Neuronal stem cell (in vitro differentiated cells): ENCODE results near the gene PDZRN3.

Source experiments
- DNase-seq: peaks from one replicate; pipeline ENCODE4 v3.0.0-alpha.2; 2013; ENCODE audit warnings: low spot score
- H2AFZ ChIP-seq: one replicate; pipeline ENCODE4 v1.6.1; 2013; ENCODE audit warnings: mild to moderate bottlenecking, low read length, inconsistent platforms
- H2AK5ac ChIP-seq: 2 replicates; pipeline ENCODE4 v1.6.1; 2013; ENCODE audit warnings: low read depth, mild to moderate bottlenecking, inconsistent platforms, low read length, moderate library complexity, mixed read lengths
- H2BK120ac ChIP-seq: 2 replicates; pipeline ENCODE4 v1.6.1; 2013; ENCODE audit warnings: low read depth, mild to moderate bottlenecking, inconsistent platforms, low read length, moderate library complexity, mixed read lengths
- H2BK12ac ChIP-seq: one replicate; pipeline ENCODE4 v1.6.1; 2013; ENCODE audit warnings: low read length, inconsistent platforms
- H2BK15ac ChIP-seq: 2 replicates; pipeline ENCODE4 v1.6.1; 2013; ENCODE audit warnings: mild to moderate bottlenecking, low read length, inconsistent platforms, mixed read lengths
- H2BK5ac ChIP-seq: one replicate; pipeline ENCODE4 v1.6.1; 2013; ENCODE audit warnings: inconsistent platforms, mild to moderate bottlenecking, low read length, moderate library complexity
- H3K14ac ChIP-seq: one replicate; pipeline ENCODE4 v1.6.1; 2013; ENCODE audit warnings: low read length, inconsistent platforms
- H3K18ac ChIP-seq: 2 replicates; pipeline ENCODE4 v1.6.1; 2013; ENCODE audit warnings: low read length, inconsistent platforms
- H3K23ac ChIP-seq: 2 replicates; pipeline ENCODE4 v1.6.1; 2013; ENCODE audit warnings: low read depth, mild to moderate bottlenecking, mixed read lengths, low read length, inconsistent platforms; ENCODE audit not compliant: poor library complexity
- H3K27ac ChIP-seq: replicated peaks from 3 replicates; pipeline ENCODE4 v1.5.1; 2013; ENCODE audit warnings: low read length, inconsistent platforms
- H3K27me3 ChIP-seq, 3 experiments: 2 replicates each; pipeline ENCODE4 v1.6.1; 2013; ENCODE audit warnings: low read length in 3 of 3, mild to moderate bottlenecking in 2 of 3, inconsistent platforms in 1 of 3, low read depth in 1 of 3, mixed read lengths in 1 of 3, moderate library complexity in 1 of 3; ENCODE audit not compliant: control insufficient read depth in 3 of 3, insufficient read depth in 3 of 3
- H3K36me3 ChIP-seq, 2 donors: replicated peaks in 1 of 2; 2 replicates each; pipeline ENCODE4 v1.6.1; 2013; ENCODE audit warnings: low read length in 2 of 2; ENCODE audit not compliant: control insufficient read depth in 2 of 2, insufficient read depth in 2 of 2
- H3K4ac ChIP-seq: 2 replicates; pipeline ENCODE4 v1.6.1; 2013; ENCODE audit warnings: inconsistent platforms, mild to moderate bottlenecking, low read length, moderate library complexity
- H3K4me1 ChIP-seq, 2 donors: 1 replicate in 1 of 2; 2 replicates in 1 of 2; pipeline ENCODE4 v1.6.1; 2013; ENCODE audit warnings: low read length in 2 of 2, low read depth in 1 of 2; ENCODE audit not compliant: control insufficient read depth in 2 of 2, insufficient read depth in 1 of 2
- H3K4me2 ChIP-seq: one replicate; pipeline ENCODE4 v1.6.1; 2013; ENCODE audit warnings: mild to moderate bottlenecking, low read length, inconsistent platforms; ENCODE audit not compliant: insufficient read depth, poor library complexity, severe bottlenecking
- H3K4me3 ChIP-seq, 2 donors: 2 replicates each; pipeline ENCODE4 v1.5.1; 2013; ENCODE audit warnings: low read length in 2 of 2, mild to moderate bottlenecking in 2 of 2, inconsistent platforms in 1 of 2, moderate library complexity in 1 of 2
- H3K79me1 ChIP-seq: one replicate; pipeline ENCODE4 v1.6.1; 2013; ENCODE audit warnings: low read depth, mild to moderate bottlenecking, inconsistent platforms, low read length, moderate library complexity
- H3K9ac ChIP-seq: one replicate; pipeline ENCODE4 v1.6.1; 2013; ENCODE audit warnings: mild to moderate bottlenecking, low read depth, low read length, inconsistent platforms; ENCODE audit not compliant: poor library complexity
- H3K9me3 ChIP-seq, 2 donors: replicated peaks in 1 of 2; 2 replicates each; pipeline versions ENCODE3 to v1.6.1; 2013; ENCODE audit warnings: low read length in 2 of 2, mild to moderate bottlenecking in 2 of 2, inconsistent platforms in 1 of 2, low read depth in 1 of 2, mixed read lengths in 1 of 2, moderate library complexity in 1 of 2; ENCODE audit not compliant: control insufficient read depth in 2 of 2, insufficient read depth in 1 of 2
- H4K8ac ChIP-seq: one replicate; pipeline ENCODE4 v1.6.1; 2013; ENCODE audit warnings: low read depth, mild to moderate bottlenecking, inconsistent platforms, low read length, moderate library complexity
- H4K91ac ChIP-seq: one replicate; pipeline ENCODE4 v1.6.1; 2013; ENCODE audit warnings: low read length, low read depth, mild to moderate bottlenecking, inconsistent platforms; ENCODE audit not compliant: poor library complexity
- WGBS, 2 donors: extraction: QIAGEN DNeasy Blood & Tissue Kit; methylation state at CpG; one replicate each; pipeline ENCODE4 v1.1.7; 2013; ENCODE audit warnings: missing lambda C conversion rate in 2 of 2, mixed read lengths in 1 of 2; ENCODE audit not compliant: insufficient read length in 2 of 2, insufficient replicate concordance in 1 of 2; ENCODE audit errors: extremely low coverage in 2 of 2; 5-methylcytosine and 5-hydroxymethylcytosine counted together

Gene PDZRN3

DNA sequence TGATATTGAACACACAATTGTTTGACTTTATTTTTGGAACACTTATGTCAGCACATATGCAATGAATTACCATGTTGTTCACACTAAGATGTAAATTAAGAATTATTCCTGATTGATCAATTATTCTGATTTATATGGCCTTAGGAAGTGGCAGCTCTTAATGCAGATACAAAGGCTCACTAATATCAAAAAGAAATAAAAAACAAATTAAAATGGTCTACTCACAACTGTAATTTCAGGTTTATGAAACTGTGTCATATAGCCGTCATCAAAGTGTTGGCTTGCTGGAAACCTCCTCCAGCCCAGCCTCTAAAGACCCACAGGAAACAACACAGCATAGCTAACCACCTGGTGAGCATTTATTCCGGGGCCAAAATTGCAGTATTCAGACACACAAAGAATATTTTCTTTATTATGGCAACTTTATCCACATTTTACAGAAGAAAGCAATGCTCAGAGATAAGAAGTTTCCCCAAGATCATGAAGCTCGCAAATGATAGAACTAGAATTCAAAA is 33.4 kb downstream of the PDZRN3 start:
- no CpG with 5 or more reads among the region's 3 CpGs for WGBS, 2 donors
- Histone ChIP-seq H3K27ac (no peak overlapping the region), H3K23ac (no peak overlapping the region), H4K91ac (no peak overlapping the region), H3K79me1 (no peaks in the 10 kb centered on the region), H3K4me2 (no peak overlapping the region), H4K8ac (no peak overlapping the region), H3K9me3 (peaks cover 0 to 21% of the 10 kb centered on the region in 2 donors), H3K4ac (no peak overlapping the region), H3K18ac (no peak overlapping the region), H2BK15ac (no peak overlapping the region), H2BK5ac (no peak overlapping the region), H2AK5ac (no peak overlapping the region), H2AFZ (no peak overlapping the region), H3K27me3 (no peaks in the 10 kb centered on the region), H3K4me3 (no peak overlapping the region), H3K9ac (no peak overlapping the region), H2BK120ac (no peak overlapping the region), H3K4me1 (peaks cover 0 to 2% of the 10 kb centered on the region in 2 donors), H3K36me3 (peaks cover 0 to 41% of the 10 kb centered on the region in 2 donors), H2BK12ac (no peak overlapping the region), H3K14ac (no peak overlapping the region)
- DNase-seq: no peak

DNA sequence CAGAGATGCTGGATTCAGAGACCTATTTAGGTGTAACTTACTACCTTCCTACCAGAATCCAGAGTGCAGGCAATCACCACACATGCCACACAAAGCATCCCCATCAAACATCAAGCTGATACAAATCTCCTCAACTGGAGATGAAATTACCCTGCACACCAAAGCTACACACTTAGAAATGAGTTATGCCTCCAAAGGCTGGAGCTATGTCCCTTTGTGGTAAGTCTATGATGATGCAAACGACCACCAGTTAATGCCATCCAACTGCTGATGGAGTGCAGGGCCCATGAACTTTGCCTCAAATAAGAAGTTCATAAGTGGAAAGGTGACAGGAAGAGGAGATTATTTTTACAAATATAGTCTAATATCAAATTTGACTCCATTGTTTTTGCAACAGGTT is 38.1 kb downstream of the PDZRN3 start:
- no peaks in the 10 kb centered on the region for H3K27me3 ChIP-seq
- WGBS, 2 donors: no CpG with 5 or more reads among the region's 1 CpG
- H2BK15ac ChIP-seq: no peak overlapping the region
- no peak overlapping the region for H2BK5ac ChIP-seq
- H3K4me2 ChIP-seq: no peak overlapping the region
- DNase-seq: no peak
- H2BK120ac ChIP-seq: no peak overlapping the region
- no peak overlapping the region for H2AK5ac ChIP-seq
- H3K9ac ChIP-seq: no peak overlapping the region
- H4K91ac ChIP-seq: no peak overlapping the region
- no peak overlapping the region for H3K18ac ChIP-seq
- peaks cover 0 to 33% of the 10 kb centered on the region in 2 donors for H3K36me3 ChIP-seq
- no peaks in the 10 kb centered on the region for H3K79me1 ChIP-seq
- H3K4me1 ChIP-seq: peaks cover 0 to 3% of the 10 kb centered on the region in 2 donors
- no peak overlapping the region for H3K4me3 ChIP-seq
- H3K23ac ChIP-seq: no peak overlapping the region
- H3K14ac ChIP-seq: no peak overlapping the region
- no peak overlapping the region for H4K8ac ChIP-seq
- H3K4ac ChIP-seq: no peak overlapping the region
- H2AFZ ChIP-seq: no peak overlapping the region
- no peak overlapping the region for H2BK12ac ChIP-seq
- H3K9me3 ChIP-seq: no peaks in the 10 kb centered on the region
- H3K27ac ChIP-seq: no peak overlapping the region

DNA sequence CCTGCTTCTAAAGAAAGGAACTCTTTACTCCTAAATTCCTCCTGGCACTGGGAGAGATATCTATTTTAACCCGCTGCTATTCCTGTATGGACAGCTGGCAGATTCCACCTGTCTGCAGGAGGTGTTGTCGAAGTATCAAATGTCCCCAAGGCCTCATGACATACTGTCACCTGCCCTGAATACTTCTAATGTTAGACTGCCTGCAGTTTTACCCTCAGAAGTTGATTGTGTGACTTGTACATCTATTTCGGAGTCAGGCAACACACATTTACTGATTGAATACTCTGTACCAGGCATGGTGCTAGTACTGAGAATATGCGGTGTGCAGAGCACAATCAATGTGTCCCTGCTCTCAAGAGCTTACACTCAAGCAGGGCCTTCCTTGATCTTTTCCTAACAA is 38.6 kb downstream of the PDZRN3 start:
- no peak overlapping the region for H3K4me2 ChIP-seq
- no peak overlapping the region for H2BK5ac ChIP-seq
- no peak overlapping the region for H3K18ac ChIP-seq
- H3K79me1 ChIP-seq: no peaks in the 10 kb centered on the region
- H3K23ac ChIP-seq: no peak overlapping the region
- H2BK12ac ChIP-seq: no peak overlapping the region
- no peak overlapping the region for H4K8ac ChIP-seq
- peaks cover 0 to 37% of the 10 kb centered on the region in 2 donors for H3K36me3 ChIP-seq
- no peak overlapping the region for H2AK5ac ChIP-seq
- H2BK120ac ChIP-seq: no peak overlapping the region
- no peak overlapping the region for H3K27ac ChIP-seq
- H3K14ac ChIP-seq: no peak overlapping the region
- no peak overlapping the region for H4K91ac ChIP-seq
- H3K4ac ChIP-seq: no peak overlapping the region
- no peak overlapping the region for H3K4me3 ChIP-seq
- H3K4me1 ChIP-seq: peaks cover 0 to 3% of the 10 kb centered on the region in 2 donors
- no peaks in the 10 kb centered on the region for H3K27me3 ChIP-seq
- DNase-seq: no peak
- H2AFZ ChIP-seq: no peak overlapping the region
- H3K9me3 ChIP-seq: no peaks in the 10 kb centered on the region
- WGBS, 2 donors: no CpG with 5 or more reads among the region's 4 CpGs
- no peak overlapping the region for H2BK15ac ChIP-seq
- no peak overlapping the region for H3K9ac ChIP-seq

DNA sequence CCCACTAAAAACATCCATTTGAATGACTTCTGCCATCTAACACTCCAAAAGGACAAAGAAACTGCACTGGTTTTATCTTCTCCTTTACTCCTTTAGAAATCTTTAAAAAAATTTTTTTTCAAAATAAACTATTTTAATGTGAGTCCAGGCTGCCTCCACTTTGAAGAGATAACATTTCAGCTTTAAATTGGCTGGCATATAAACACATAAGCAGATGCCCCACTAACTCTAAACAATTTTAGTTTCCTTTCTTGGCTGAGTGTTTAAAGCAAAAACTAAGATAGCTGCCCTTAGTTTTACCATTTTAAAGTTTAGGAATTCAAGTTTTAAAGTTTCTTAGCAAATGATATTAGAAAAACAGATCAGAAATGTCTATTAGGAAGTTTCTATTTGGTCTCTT is 39.9 kb downstream of the PDZRN3 start:
- no peak overlapping the region for H2BK15ac ChIP-seq
- no peak overlapping the region for H3K27ac ChIP-seq
- no peak overlapping the region for H3K14ac ChIP-seq
- no peak overlapping the region for H3K4ac ChIP-seq
- H3K4me2 ChIP-seq: no peak overlapping the region
- H3K23ac ChIP-seq: no peak overlapping the region
- DNase-seq: no peak
- H3K27me3 ChIP-seq: no peaks in the 10 kb centered on the region
- H4K91ac ChIP-seq: no peak overlapping the region
- H3K79me1 ChIP-seq: no peaks in the 10 kb centered on the region
- H2AFZ ChIP-seq: no peak overlapping the region
- H3K4me3 ChIP-seq: no peak overlapping the region
- H3K9me3 ChIP-seq: no peaks in the 10 kb centered on the region
- no peak overlapping the region for H2BK12ac ChIP-seq
- peaks cover 0 to 40% of the 10 kb centered on the region in 2 donors for H3K36me3 ChIP-seq
- H3K18ac ChIP-seq: no peak overlapping the region
- H2BK5ac ChIP-seq: no peak overlapping the region
- peaks cover 0 to 3% of the 10 kb centered on the region in 2 donors for H3K4me1 ChIP-seq
- H3K9ac ChIP-seq: no peak overlapping the region
- no peak overlapping the region for H2AK5ac ChIP-seq
- no peak overlapping the region for H2BK120ac ChIP-seq
- H4K8ac ChIP-seq: no peak overlapping the region
